GM12801 (cell line): ENCODE measurements around the gene NEK4.

Source experiments
- TF ChIP-seq, protein P1 (sequence below): IDR thresholded peaks from one replicate; pipeline ENCODE4 v1.5.1; 2011; ENCODE audit warnings: control low read depth; ENCODE audit not compliant: insufficient read length; ENCODE audit errors: extremely low read depth

Gene NEK4

DNA sequence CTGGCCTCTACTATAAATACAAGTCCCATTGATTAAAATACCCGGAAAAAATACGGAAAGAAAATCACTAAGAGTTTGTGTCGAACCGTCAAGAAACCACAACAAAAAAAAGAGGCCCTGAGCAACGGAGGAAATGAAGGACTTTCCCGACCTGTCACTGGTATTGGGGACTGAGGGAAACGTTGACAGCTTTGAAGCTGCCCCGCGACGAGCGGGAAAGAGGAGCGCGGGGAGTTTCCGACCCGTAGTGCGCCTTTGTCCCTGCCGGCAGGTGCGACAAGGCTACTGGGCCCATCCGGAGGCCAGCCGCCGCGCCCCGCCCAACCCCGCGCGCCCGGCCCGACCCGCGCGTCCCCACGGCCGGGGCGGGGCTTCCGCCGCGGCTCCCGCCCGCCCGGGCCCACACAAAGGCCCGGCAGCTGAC, 85.4 kb downstream of the NEK4 start:
- TF ChIP-seq, protein P1, sequence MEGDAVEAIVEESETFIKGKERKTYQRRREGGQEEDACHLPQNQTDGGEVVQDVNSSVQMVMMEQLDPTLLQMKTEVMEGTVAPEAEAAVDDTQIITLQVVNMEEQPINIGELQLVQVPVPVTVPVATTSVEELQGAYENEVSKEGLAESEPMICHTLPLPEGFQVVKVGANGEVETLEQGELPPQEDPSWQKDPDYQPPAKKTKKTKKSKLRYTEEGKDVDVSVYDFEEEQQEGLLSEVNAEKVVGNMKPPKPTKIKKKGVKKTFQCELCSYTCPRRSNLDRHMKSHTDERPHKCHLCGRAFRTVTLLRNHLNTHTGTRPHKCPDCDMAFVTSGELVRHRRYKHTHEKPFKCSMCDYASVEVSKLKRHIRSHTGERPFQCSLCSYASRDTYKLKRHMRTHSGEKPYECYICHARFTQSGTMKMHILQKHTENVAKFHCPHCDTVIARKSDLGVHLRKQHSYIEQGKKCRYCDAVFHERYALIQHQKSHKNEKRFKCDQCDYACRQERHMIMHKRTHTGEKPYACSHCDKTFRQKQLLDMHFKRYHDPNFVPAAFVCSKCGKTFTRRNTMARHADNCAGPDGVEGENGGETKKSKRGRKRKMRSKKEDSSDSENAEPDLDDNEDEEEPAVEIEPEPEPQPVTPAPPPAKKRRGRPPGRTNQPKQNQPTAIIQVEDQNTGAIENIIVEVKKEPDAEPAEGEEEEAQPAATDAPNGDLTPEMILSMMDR: no peak

- TF ChIP-seq, protein P1: no peak
These were observed 86.6 kb downstream of the NEK4 start for GRCh38 chr3:52684184-52684583.

DNA sequence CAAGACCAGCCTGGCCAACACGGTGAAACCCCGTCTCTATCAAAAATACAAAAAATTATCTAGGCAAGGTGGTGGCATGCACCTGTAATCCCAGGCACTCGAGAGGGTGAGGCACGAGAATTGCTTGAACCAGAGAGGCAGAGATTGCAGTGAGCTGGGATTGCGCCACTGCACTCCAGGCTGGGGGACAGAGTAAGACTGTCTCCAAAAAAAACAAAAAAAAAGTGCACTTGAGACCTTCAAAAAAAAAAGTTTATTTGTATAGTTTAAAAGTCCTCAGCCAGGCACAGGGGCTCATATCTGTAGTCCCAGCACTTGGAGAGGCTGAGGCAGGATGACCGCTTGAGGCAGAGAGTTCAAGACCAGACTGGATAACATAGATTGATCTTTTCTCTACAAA, 87.1 kb downstream of the NEK4 start:
- TF ChIP-seq, protein P1: no peak

DNA sequence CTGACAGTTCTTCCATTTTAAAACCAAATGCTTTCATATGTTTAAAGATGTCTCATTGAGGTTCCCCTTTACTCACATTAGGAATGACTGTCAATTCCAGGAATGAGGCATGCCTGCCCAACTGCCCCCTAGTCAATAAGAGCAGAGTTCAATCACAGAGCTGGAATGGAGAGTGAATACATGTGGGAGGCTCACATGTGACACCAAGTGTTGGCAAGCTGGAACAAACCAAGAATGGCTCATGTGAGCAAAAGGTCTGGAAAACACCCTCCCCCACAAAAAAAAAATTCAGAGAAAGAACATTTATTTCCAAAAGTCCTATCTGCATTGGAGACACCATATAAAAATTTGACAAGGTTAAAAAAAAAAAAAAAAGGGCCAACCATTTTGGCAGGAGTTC, 88.7 kb downstream of the NEK4 start:
- TF ChIP-seq, protein P1: no peak

DNA sequence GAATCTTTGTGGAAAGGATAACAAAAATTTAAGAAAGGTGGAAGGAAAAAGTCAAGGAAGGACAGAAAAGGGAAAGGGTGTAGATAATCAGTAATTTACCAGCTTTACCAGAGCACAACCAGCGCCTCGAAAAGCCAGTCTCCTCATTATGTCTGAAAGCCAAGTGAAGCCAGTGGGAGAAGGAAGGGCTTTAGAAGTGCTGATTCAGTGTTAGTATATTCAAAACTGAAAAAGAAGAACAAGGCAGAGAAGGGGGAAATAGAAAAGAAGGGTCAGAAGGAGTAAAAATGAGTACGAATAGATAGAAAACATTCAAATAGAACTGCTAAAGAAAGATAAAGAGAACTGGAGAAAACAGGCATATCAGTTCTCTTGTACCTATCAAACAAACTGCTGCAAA, 89.1 kb downstream of the NEK4 start:
- TF ChIP-seq, protein P1: no peak

DNA sequence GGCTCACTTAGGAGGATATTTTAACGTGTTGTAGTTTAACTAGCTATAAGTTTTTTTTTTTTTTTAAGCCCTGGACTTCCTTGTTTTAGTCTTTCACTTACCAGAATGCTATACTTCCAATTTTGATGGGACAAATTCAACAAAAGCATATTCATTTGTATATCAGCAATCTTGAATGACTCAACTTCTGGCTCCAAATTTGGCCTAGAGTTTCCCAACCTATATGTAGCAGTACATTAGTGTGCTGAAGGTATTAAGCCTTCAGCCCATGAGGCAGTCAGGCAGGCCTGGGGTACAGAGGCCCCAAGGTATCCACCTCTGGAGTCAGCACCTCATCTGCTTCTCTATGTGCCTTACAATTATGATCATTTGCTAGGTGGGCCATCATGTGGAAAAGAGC, 90.9 kb downstream of the NEK4 start:
- TF ChIP-seq, protein P1: no peak

DNA sequence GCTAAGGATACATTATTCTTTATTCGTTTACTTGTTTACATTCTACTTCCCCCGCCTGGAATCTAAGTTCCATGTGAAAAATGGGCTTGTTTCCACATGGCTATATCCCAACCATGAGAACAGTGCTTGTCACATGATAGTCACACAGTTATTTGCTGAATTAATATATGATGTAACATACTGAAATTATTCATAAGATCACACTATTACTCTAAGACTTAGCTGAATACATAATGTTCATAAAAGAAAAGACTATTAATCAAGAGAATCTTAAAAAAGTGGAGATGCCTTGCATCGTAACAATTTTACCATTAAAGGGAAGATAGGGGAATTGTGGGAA, 91.6 kb downstream of the NEK4 start:
- TF ChIP-seq, protein P1: no peak
